Brain microvascular endothelial cell (primary cell): ENCODE measurements around the gene TMEM116.
"Not testable (repeated sequence)": the region's sequence is repeated elsewhere in the genome, so short reads cannot be mapped to it uniquely, and the experiment has no call there.

Experiments
- DNase-seq: peaks from one replicate; pipeline ENCODE4 v3.0.0-alpha.2; 2020
- H3K27ac ChIP-seq: fragments of 250-450 bp; sonication (Bioruptor Pico); 2 replicates; pipeline ENCODE4 v1.5.1; 2020; ENCODE audit warnings: mild to moderate bottlenecking, moderate library complexity
- H3K27me3 ChIP-seq: fragments of 250-450 bp; sonication (Bioruptor Pico); replicated peaks from 2 replicates; pipeline ENCODE4 v1.5.1; 2020; ENCODE audit warnings: mild to moderate bottlenecking
- H3K36me3 ChIP-seq: fragments of 250-450 bp; sonication (Bioruptor Pico); replicated peaks from 2 replicates; pipeline ENCODE4 v1.5.1; 2020; ENCODE audit warnings: mild to moderate bottlenecking
- H3K4me3 ChIP-seq: 2 replicates; pipeline ENCODE4 v1.5.1; 2011; ENCODE audit warnings: low read depth, mild to moderate bottlenecking, control low read depth, low read length, moderate library complexity
- CTCF ChIP-seq: IDR thresholded peaks from 2 replicates; pipeline ENCODE4 v1.5.1; 2011; ENCODE audit warnings: low read depth, mild to moderate bottlenecking, moderate library complexity, low read length, control low read depth, inconsistent platforms; ENCODE audit errors: missing control alignments
- in situ Hi-C: cut with HindIII; loops from 2 replicates; pipeline ENCODE4 v1.10.0; 2017; ENCODE audit warnings: low sequenced_read_pairs, low pct_ligation_motif_present

Gene TMEM116

DNA sequence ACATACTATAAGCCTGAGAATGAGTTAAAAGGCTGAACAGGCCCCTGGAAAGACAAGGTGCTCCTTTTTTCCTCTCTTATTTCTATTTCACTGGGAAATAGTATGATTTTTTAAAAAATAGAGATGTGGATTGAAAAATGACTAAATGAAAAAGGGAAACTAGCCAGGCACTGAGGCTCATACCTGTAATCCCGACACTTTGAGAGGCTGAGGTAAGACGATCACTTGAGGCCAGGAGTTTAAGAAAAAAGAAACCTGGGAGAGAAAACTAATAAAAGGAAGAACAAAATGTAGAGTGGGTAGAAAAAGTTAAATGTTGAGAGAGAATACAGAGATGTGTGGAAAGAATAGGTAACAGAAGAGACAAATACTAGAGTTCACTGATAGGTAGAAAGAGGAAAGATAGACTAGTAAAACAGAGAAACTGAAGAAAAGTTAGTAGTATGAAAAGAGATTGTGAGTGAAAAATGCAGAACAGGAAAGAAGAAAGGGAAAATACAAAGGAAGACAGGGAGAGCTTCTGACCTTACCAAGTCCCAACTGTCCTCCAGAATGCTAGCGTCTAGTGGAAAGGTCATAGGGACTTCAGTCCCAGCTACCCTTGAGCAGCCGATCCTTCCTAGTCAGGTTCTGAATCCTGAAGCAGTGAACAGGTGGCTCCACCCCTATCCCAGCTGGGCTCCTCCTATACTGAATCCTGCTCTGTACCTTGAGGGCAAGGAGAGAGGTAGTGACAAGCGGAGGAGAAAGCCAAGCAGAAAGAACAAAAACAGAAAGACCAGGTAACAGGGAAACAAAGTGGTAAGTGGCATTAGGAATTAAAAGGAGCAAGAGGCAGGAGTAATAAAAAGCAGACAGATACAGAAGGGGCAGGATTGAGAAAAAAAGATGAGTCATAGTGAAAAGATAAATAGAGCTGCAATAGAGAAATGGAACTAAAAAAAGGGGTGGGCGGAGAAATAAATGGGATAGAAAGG, 7.3 kb downstream of the TMEM116 start:
- no peak overlapping the region for H3K4me3 ChIP-seq
- no peak for TF ChIP-seq CTCF
- H3K27ac ChIP-seq, result no peak overlapping the region
- H3K27me3 ChIP-seq, result no peaks in the 10 kb centered on the region
- H3K36me3 ChIP-seq, result no peaks in the 10 kb centered on the region
- in situ Hi-C loops, result no loop called here
- DNase-seq, result no peak

GRCh38 chr12:112004041-112004440, 8.9 kb downstream of the TMEM116 start:
- no peak for TF ChIP-seq CTCF

DNA sequence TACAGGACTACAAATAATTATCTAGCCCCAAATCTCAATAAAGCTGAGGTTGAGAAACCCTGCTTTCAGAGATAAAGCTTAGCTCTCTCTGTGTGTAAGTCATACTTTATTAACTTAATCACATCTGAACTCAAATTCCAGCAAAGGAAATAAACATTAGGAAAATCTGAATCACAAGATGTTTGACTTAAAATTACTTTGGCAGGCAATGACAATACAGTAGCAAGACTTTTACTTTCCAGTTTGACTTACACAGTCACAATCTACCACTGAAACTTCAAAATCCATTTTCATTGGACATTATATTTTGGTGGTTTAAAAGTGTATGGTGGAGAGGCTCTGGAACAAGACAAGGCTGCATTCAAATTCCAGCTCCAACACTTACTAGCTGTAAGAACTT, 11.4 kb downstream of the TMEM116 start:
- in situ Hi-C loops, result no loop called here
- TF ChIP-seq CTCF, result no peak
- no peak overlapping the region for H3K4me3 ChIP-seq
- no peak for DNase-seq
- H3K27ac ChIP-seq, result no peak overlapping the region
- H3K36me3 ChIP-seq, result no peaks in the 10 kb centered on the region
- H3K27me3 ChIP-seq, result no peaks in the 10 kb centered on the region

More at GRCh38 chr12:112004041-112004440, 8.9 kb downstream of the TMEM116 start:
- no peak overlapping the region for H3K27ac ChIP-seq
- in situ Hi-C loops, result no loop called here
- H3K36me3 ChIP-seq, result no peaks in the 10 kb centered on the region
- H3K4me3 ChIP-seq, result no peak overlapping the region
- no peaks in the 10 kb centered on the region for H3K27me3 ChIP-seq
- DNase-seq, result no peak

DNA sequence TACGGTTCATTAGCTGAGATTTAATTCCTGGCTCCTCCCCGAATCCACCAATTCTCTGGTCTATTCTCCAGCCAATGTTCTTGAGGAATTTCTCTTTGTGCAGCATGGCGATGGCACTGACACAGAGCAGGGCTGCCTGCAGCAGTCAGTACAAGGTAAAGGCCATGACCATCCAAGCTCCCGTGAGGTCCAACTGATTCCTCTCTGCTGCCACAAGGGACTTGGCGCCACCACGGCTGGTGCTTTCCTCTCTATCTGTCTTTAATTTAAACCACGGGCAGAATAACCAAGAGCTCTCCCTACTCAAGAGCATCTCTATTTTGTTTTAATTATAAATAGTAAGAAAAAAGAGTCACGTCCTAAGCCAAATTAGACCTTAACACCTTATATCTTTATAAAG, 12.1 kb downstream of the TMEM116 start:
- H3K27ac ChIP-seq, result no peak overlapping the region
- no peaks in the 10 kb centered on the region for H3K36me3 ChIP-seq
- no peak for TF ChIP-seq CTCF
- no peak for DNase-seq
- in situ Hi-C loops, result no loop called here
- no peaks in the 10 kb centered on the region for H3K27me3 ChIP-seq
- H3K4me3 ChIP-seq, result no peak overlapping the region

- DNase-seq, H3K27ac ChIP-seq, H3K4me3 ChIP-seq, H3K27me3 ChIP-seq, in situ Hi-C loops, H3K36me3 ChIP-seq: not testable (repeated sequence)
Measured at GRCh38 chr12:111999129-111999528, 13.8 kb downstream of the TMEM116 start.

DNA sequence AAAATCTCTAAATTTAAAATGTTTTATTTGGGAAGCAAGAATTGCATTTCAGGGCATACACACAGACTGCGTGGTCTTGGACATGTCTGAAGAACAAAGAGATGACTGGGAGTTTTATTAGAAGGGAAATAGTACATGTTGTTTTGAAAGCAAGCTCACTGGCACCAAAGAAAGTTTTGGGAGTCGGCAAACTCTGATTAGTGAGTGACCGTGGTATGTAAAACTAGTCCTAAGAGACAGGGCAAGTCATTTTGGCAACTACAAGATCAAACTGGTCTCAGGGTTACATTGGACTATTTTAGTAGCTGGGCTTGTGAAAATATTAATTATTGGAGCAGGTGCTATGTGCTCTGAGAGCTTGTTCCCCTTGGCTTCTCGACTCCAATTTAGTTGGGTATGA, 14.9 kb downstream of the TMEM116 start:
- no peak overlapping the region for H3K4me3 ChIP-seq
- no peaks in the 10 kb centered on the region for H3K27me3 ChIP-seq
- no peak for TF ChIP-seq CTCF
- DNase-seq, result no peak
- H3K27ac ChIP-seq, result no peak overlapping the region
- in situ Hi-C loops, result no loop called here
- H3K36me3 ChIP-seq, result no peaks in the 10 kb centered on the region
